ENCODE measurements around the gene NINJ2.

DNA sequence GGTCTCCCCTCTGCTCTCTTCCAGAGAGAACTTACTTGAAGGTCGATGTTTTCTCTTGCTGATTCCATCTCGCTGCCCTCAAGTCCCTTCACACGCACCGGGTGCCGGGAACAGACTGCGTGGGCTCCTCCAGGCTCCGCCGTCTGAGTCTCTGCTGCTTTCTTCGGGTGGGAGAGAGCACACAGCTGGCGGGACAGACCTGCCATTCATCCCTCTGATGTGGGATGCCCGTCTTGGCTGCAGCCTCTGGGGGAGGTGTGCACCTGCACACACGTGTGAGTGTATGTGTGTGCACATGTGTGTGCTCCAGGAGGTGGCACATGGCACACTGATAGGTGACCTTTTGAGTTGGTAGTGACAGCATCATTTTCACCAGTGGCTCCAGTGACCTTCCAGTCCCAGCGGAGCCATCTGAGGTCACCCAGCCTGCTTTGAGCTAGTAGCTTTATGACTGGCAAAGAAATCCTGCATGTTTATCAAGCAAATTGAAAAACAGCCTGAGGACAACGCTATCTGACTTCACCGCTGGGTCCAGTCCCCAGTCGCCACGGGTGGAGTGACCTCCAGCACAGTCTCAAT, at the start of gene NINJ2:
- TF ChIP-seq, protein P1, sequence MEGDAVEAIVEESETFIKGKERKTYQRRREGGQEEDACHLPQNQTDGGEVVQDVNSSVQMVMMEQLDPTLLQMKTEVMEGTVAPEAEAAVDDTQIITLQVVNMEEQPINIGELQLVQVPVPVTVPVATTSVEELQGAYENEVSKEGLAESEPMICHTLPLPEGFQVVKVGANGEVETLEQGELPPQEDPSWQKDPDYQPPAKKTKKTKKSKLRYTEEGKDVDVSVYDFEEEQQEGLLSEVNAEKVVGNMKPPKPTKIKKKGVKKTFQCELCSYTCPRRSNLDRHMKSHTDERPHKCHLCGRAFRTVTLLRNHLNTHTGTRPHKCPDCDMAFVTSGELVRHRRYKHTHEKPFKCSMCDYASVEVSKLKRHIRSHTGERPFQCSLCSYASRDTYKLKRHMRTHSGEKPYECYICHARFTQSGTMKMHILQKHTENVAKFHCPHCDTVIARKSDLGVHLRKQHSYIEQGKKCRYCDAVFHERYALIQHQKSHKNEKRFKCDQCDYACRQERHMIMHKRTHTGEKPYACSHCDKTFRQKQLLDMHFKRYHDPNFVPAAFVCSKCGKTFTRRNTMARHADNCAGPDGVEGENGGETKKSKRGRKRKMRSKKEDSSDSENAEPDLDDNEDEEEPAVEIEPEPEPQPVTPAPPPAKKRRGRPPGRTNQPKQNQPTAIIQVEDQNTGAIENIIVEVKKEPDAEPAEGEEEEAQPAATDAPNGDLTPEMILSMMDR (conservative IDR thresholded peaks at IDR 0.05), result no peak
- TF ChIP-seq ZFX (IDR thresholded peaks at IDR 0.05), result no peak
